Measurements from ENCODE around the gene PRSS37.
"Not testable (repeated sequence)": the region's sequence is repeated elsewhere in the genome, so short reads cannot be mapped to it uniquely, and the experiment has no call there.

The PRSS37 gene

GRCh38 chr7:141841385-141841784 lies at the start of gene PRSS37:
Gene PRSS37 (minus strand): TSS chr7:141841485. CDS start chr7:141841049, 436 bp downstream.
- DNase-seq (ENCODE audit: extremely low read depth in 1 of 2, low read depth in 1 of 2) = no peak

GRCh38 chr7:141889321-141889720 lies 48.0 kb upstream of the PRSS37 start:
- DNase-seq (ENCODE audit: extremely low read depth in 1 of 2, low read depth in 1 of 2) = no peak

- no peak for DNase-seq (ENCODE audit: extremely low read depth in 1 of 2, low read depth in 1 of 2)
These were observed 43.4 kb upstream of the PRSS37 start for GRCh38 chr7:141884539-141885225.

GRCh38 chr7:141880960-141881359 lies 39.7 kb upstream of the PRSS37 start:
- DNase-seq (ENCODE audit: extremely low read depth in 1 of 2, low read depth in 1 of 2) = no peak

GRCh38 chr7:141877365-141877764 lies 36.1 kb upstream of the PRSS37 start:
- no peak for DNase-seq (ENCODE audit: extremely low read depth in 1 of 2, low read depth in 1 of 2)

GRCh38 chr7:141876371-141876770 lies 35.1 kb upstream of the PRSS37 start:
- no peak for DNase-seq (ENCODE audit: extremely low read depth in 1 of 2, low read depth in 1 of 2)

GRCh38 chr7:141875453-141875852 lies 34.2 kb upstream of the PRSS37 start:
- DNase-seq (ENCODE audit: extremely low read depth in 1 of 2, low read depth in 1 of 2) = no peak

- no peak for DNase-seq (ENCODE audit: extremely low read depth in 1 of 2, low read depth in 1 of 2)
These were observed 33.5 kb upstream of the PRSS37 start for GRCh38 chr7:141874787-141875186.

- DNase-seq (ENCODE audit: extremely low read depth in 1 of 2, low read depth in 1 of 2) = no peak
These were observed 31.6 kb upstream of the PRSS37 start for GRCh38 chr7:141872931-141873330.

- no peak for DNase-seq (ENCODE audit: extremely low read depth in 1 of 2, low read depth in 1 of 2)
These were observed 25.7 kb upstream of the PRSS37 start for GRCh38 chr7:141866974-141867373.

- no peak for DNase-seq (ENCODE audit: extremely low read depth in 1 of 2, low read depth in 1 of 2)
These were observed 23.6 kb upstream of the PRSS37 start for GRCh38 chr7:141864765-141865447.

- DNase-seq (ENCODE audit: extremely low read depth in 1 of 2, low read depth in 1 of 2) = no peak
These were observed 18.9 kb upstream of the PRSS37 start for GRCh38 chr7:141860207-141860606.

- no peak for DNase-seq (ENCODE audit: extremely low read depth in 1 of 2, low read depth in 1 of 2)
These were observed 6.7 kb upstream of the PRSS37 start for GRCh38 chr7:141847996-141848395.

GRCh38 chr7:141844256-141844655 lies 3.0 kb upstream of the PRSS37 start:
- no peak for DNase-seq (ENCODE audit: extremely low read depth in 1 of 2, low read depth in 1 of 2)

GRCh38 chr7:141842904-141843303 lies 1.6 kb upstream of the PRSS37 start:
- DNase-seq (ENCODE audit: extremely low read depth in 1 of 2, low read depth in 1 of 2) = no peak

- no peak for DNase-seq (ENCODE audit: extremely low read depth in 1 of 2, low read depth in 1 of 2)
These were observed 577 bp downstream of the PRSS37 start for GRCh38 chr7:141840708-141841107.

- no peak for DNase-seq (ENCODE audit: extremely low read depth in 1 of 2, low read depth in 1 of 2)
These were observed 2.0 kb downstream of the PRSS37 start for GRCh38 chr7:141839256-141839655.

- no peak for DNase-seq (ENCODE audit: extremely low read depth in 1 of 2, low read depth in 1 of 2)
These were observed 2.7 kb downstream of the PRSS37 start for GRCh38 chr7:141838581-141838980.

GRCh38 chr7:141837683-141838082 lies 3.6 kb downstream of the PRSS37 start:
- DNase-seq (ENCODE audit: extremely low read depth in 1 of 2, low read depth in 1 of 2) = no peak

- DNase-seq (ENCODE audit: extremely low read depth in 1 of 2, low read depth in 1 of 2) = not testable (repeated sequence)
These were observed 18.9 kb downstream of the PRSS37 start for GRCh38 chr7:141822432-141822831.

GRCh38 chr7:141820067-141820466 lies 21.2 kb downstream of the PRSS37 start:
- DNase-seq (ENCODE audit: extremely low read depth in 1 of 2, low read depth in 1 of 2) = no peak

GRCh38 chr7:141792526-141792925 lies 48.8 kb downstream of the PRSS37 start:
- DNase-seq (ENCODE audit: extremely low read depth in 1 of 2, low read depth in 1 of 2) = no peak
